ES-I3 (cell line): ENCODE measurements around the gene NIM1K.

Experiments used
- H3K36me3 ChIP-seq: 2 replicates; pipeline ENCODE4 v1.6.1; 2013; ENCODE audit warnings: mild to moderate bottlenecking, low read length, control low read depth, moderate library complexity; ENCODE audit not compliant: insufficient read depth
- H3K4me1 ChIP-seq: 2 replicates; pipeline ENCODE4 v1.6.1; 2013; ENCODE audit warnings: mild to moderate bottlenecking, control low read depth, low read length; ENCODE audit not compliant: insufficient read depth
- H3K9ac ChIP-seq: 2 replicates; pipeline ENCODE4 v1.6.1; 2013; ENCODE audit warnings: low read depth, mild to moderate bottlenecking, low read length, moderate library complexity
- H3K9me3 ChIP-seq: 2 replicates; pipeline ENCODE4 v1.6.1; 2013; ENCODE audit warnings: mild to moderate bottlenecking, low read length, moderate library complexity; ENCODE audit not compliant: control insufficient read depth, insufficient read depth

The NIM1K gene

DNA sequence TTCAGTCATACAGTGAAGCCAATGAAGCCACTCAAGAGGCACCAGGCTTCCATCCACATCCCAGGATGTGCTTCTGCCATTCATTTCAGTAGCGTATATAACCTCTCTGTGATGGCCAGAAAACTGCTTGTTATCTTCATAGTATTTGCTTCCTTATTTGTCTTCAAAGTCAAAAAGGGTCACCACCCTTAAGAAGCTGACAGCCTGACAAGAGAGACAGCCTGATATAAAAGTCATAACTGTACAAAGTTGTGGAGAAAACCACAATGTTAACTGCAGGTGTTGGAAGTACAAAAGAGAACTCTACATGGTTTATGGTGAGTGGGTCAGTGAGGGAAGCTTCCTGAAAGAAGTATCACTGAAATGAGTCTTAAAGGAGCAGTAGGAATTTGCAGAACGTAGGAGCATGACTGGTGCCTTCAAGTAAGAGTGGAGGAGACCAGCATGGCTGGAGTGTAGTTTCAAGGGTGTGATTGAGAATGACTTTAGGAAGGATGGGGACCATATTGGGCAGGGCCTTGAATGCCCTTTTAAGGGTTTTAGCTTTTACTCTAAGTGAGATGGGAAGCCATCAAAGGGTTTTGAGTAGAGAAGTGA, 33.7 kb downstream of the NIM1K start:
- Histone ChIP-seq H3K9ac (no peak overlapping the region), H3K36me3 (no peaks in the 10 kb centered on the region), H3K9me3 (no peaks in the 10 kb centered on the region), H3K4me1 (no peaks in the 10 kb centered on the region)

- H3K9me3 ChIP-seq = no peaks in the 10 kb centered on the region
- no peak overlapping the region for H3K9ac ChIP-seq
- H3K36me3 ChIP-seq = no peaks in the 10 kb centered on the region
- no peaks in the 10 kb centered on the region for H3K4me1 ChIP-seq
Observed at GRCh38 chr5:43227655-43228054, 35.6 kb downstream of the NIM1K start.

DNA sequence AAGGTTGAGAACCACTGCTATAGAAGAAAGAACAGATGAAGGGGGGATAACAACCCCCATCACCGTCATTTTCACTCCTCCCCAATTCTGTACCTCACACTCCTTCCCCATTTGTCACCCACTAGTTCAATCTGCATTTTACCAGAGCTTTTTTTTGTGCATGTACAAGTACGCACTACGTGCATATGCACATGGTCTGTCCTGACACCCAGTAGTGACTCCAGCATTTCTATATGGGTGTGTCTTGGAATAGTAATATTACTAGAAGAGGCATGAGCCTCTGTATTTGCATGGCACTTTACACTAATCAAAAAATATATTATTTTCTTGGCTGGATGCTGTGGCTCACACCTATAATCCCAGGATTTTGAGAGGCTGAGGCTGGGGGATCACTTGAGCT, 38.7 kb downstream of the NIM1K start:
- Histone ChIP-seq H3K9me3 (no peaks in the 10 kb centered on the region), H3K9ac (no peak overlapping the region), H3K4me1 (no peaks in the 10 kb centered on the region), H3K36me3 (no peaks in the 10 kb centered on the region)

DNA sequence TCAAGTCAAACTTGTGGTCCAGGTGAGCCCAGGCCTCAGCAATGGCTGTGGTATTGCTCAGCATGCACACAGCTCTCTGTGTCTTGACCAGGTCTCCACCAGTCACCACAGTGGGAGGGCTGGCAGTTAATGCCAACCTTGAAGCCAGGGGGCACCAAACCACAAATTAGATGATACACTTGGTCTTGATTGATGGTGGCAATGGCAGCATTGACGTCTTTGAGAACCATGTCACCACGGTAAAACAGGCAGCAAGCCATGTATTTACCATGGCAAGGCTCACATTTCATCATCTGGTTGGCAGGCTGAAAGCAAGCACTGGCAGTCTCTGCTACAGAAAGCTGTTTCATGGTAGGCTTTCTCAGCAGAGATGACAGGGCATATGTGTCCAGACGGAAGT, 40.0 kb downstream of the NIM1K start:
- no peaks in the 10 kb centered on the region for H3K4me1 ChIP-seq
- H3K9ac ChIP-seq = no peak overlapping the region
- H3K36me3 ChIP-seq = no peaks in the 10 kb centered on the region
- no peaks in the 10 kb centered on the region for H3K9me3 ChIP-seq

DNA sequence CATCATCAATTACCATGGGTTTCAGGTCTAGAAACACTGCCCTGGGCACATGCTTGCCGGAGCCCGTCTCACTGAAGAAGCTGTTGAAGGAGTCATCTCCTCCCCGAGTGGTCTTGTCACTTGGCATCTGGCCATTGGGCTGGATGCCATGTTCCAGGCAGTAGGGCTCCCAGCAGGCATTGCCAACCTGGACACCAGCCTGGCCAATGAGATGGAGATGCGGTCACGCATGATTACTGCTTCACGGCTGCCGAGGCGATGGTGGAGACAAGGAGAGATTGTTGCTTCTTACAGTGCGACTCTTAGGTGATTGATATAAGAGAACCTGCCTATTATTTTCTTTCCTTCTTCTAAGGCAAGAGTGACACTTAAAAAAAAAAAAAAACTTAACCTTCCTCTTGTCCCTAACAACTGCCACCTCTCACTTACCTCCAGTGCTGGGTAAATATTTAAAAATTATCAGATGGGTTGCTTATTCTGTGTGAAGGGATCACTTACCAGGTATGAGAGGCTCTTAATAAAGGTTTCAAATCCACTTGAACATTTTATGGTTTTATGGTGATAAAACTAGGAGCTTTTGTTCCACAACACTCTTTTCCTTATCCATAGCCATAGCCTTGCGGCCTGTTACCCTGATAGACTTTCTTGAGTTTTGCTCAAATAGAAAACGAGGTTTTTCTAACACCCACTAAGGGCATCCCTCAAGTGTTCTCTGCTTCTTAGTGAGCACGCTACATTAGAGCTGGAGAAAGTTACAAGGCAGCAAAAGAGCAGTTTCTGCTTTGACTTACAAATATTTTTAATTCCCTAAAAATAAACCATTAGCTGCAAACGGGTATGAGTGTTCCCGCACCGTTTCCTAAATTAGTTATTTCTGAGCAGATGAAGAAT, 41.2 kb downstream of the NIM1K start:
- Histone ChIP-seq H3K4me1 (no peaks in the 10 kb centered on the region), H3K9me3 (no peaks in the 10 kb centered on the region), H3K36me3 (no peaks in the 10 kb centered on the region), H3K9ac (no peak overlapping the region)

DNA sequence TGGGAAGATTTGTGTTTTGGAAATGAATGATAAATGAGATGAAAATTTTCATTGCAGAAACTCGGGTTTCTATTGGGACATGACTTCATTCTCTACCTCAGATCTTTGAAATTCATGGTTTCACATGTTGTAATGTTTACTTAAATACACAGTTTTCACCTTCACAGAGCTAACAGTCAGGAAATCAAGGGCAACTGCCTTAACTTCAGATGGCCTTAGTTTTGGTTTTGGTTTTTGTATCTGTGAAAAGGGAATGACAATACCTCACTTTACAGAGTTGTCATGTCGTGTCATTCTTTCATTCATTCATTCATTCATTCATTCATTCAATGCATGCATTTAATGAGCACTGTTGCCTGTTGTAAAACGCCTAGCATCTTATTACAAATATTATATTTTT, 41.9 kb downstream of the NIM1K start:
- no peak overlapping the region for H3K9ac ChIP-seq

DNA sequence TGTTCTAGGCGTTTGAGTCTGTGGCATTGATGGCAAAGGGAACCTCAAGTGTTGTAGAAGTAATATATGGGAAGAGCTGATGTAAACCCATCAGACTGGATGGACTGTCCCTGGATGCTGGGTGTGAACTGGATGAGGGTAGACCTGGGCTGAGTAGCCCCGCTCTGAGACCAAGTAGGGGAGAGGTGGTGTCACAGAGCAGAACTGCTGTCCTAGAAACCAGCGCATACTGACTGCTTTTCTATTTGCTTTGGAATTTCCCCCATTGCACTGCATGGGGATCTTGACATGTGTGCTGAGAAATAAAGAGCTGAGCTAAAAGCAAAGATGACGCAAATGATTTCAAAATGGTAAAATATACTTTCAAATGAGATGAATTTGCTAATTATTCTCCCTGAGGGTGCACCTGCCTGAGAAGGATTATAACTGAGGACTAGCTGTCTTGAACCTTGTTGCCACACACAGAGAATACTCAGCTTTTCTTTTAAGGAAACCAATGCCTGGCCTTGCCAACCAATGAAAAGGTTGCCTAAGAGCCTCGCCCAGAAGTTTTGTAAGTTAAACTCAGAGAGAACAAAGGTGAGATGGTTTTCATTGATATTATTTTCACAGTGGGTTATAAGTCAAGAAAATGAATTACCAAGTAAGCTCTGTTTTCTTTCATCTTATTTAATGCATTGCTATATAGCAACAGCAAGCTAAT, 44.8 kb downstream of the NIM1K start:
- Histone ChIP-seq H3K9me3 (no peaks in the 10 kb centered on the region), H3K9ac (no peak overlapping the region), H3K36me3 (no peaks in the 10 kb centered on the region), H3K4me1 (no peaks in the 10 kb centered on the region)

More for the DNA sequence above, 41.9 kb downstream of the NIM1K start:
- Histone ChIP-seq H3K4me1 (no peaks in the 10 kb centered on the region), H3K9me3 (no peaks in the 10 kb centered on the region), H3K36me3 (no peaks in the 10 kb centered on the region)

GRCh38 chr5:43242196-43242595, 50.2 kb downstream of the NIM1K start:
- H3K36me3 ChIP-seq = no peaks in the 10 kb centered on the region
- H3K4me1 ChIP-seq = no peaks in the 10 kb centered on the region
- H3K9ac ChIP-seq = no peak overlapping the region
- no peaks in the 10 kb centered on the region for H3K9me3 ChIP-seq

DNA sequence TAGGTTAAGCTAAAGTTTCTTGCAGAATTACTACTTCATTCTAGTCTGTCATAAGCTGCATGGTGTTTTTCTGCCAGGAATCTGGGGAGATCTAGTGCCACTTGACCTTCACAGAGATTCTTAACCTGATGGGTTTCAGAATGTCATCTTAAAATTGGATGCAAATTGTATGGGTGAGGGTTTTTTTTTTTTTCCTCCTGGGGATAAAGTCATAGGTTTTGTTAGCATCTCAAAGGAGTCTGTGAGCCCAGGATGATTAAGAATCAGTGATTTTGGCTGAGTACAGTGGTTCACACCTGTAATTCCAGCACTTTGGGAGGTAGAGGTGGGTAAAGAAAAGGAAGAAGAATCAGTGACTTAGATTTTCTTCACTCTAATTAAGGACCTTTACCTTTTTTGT, 51.2 kb downstream of the NIM1K start:
- H3K9me3 ChIP-seq = no peaks in the 10 kb centered on the region

DNA sequence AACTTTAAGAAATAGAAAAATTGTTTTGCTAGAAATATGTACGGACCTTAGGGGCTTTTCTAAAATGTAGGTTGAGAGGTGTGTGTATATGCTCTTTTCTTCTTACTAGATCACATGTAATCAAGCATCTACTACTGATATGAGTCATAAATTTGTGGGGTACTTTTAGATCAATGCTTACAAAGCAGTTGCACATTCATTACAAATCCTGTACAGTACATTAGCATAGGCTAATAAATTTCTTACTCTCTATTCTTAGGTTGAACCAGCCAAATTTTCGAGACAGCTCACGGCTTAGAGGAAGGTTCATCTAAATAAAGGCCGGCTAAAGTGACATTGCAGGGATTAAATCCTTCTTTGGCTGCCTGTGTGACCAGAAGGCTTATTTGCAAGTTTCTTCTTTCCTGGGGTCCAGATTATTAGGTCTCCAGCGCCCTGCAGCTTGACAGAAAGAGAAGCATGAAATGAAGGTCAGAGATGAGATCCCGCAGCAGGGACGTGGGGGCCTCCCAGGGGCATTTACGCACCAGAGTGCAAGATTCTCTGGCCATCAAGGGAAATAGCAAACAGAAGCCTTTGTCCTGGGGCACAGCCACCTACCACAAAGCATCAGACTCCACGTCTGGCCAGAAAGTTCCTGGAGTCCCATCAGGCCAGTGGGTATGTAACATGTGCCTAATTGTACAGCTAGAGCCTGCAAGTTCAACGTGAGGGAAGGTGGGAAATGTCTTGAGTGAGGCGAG, 53.0 kb downstream of the NIM1K start:
- H3K9me3 ChIP-seq = no peaks in the 10 kb centered on the region
- no peaks in the 10 kb centered on the region for H3K4me1 ChIP-seq
- no peak overlapping the region for H3K9ac ChIP-seq
- no peaks in the 10 kb centered on the region for H3K36me3 ChIP-seq

More for the DNA sequence above, 51.2 kb downstream of the NIM1K start:
- Histone ChIP-seq H3K4me1 (no peaks in the 10 kb centered on the region), H3K9ac (no peak overlapping the region), H3K36me3 (no peaks in the 10 kb centered on the region)

GRCh38 chr5:43245724-43246385, 53.8 kb downstream of the NIM1K start:
- Histone ChIP-seq H3K36me3 (no peaks in the 10 kb centered on the region), H3K9ac (no peak overlapping the region), H3K4me1 (no peaks in the 10 kb centered on the region), H3K9me3 (no peaks in the 10 kb centered on the region)

- Histone ChIP-seq H3K36me3 (no peaks in the 10 kb centered on the region), H3K4me1 (no peaks in the 10 kb centered on the region), H3K9ac (no peak overlapping the region), H3K9me3 (no peaks in the 10 kb centered on the region)
Observed at GRCh38 chr5:43251754-43252153, 59.7 kb downstream of the NIM1K start.

GRCh38 chr5:43255704-43256103, 63.7 kb downstream of the NIM1K start:
- H3K9ac ChIP-seq = no peak overlapping the region
- H3K4me1 ChIP-seq = no peaks in the 10 kb centered on the region
- H3K36me3 ChIP-seq = no peaks in the 10 kb centered on the region
- no peaks in the 10 kb centered on the region for H3K9me3 ChIP-seq
